Caco-2 (cell line): ENCODE measurements around the gene TOM1. TPM values are rescaled to one million over a fixed set of nuclear protein-coding genes. Genes with fewer than 3 reads are reported as not detected.
A peak's percentile ranks its signal among the peaks of the same experiment; 100 is the strongest.

Source experiments
- BruUV-seq: library from RNA; stranded (reverse); fragments of 400-500 nt; replicated peaks from 2 replicates; lab custom pipeline; 2021; lab: Mats Ljungman, UMichigan
- CTCF ChIA-PET: fragments of 300-600 bp; sonication (Branson Sonifier 250); formaldehyde crosslinking; loops from one replicate; lab custom pipeline; 2022; ENCODE audit warnings: antibody characterized with exemption; lab: Charles Lee
- POLR2A ChIA-PET: fragments of 300-600 bp; sonication (Branson Sonifier 250); formaldehyde crosslinking; loops from one replicate; lab custom pipeline; 2022; ENCODE audit warnings: antibody characterized with exemption; lab: Charles Lee
- DNase-seq, 2 experiments: peaks; one replicate each; pipeline versions ENCODE4 v3.0.0 to v3.0.0-alpha.2; 2020 to 2022
- H3K27me3 ChIP-seq: replicated peaks from 2 replicates; pipeline ENCODE4 v1.6.0; 2011; ENCODE audit warnings: low read length; ENCODE audit not compliant: control insufficient read depth, insufficient read depth
- H3K36me3 ChIP-seq: 2 replicates; pipeline ENCODE4 v1.5.1; 2011; ENCODE audit warnings: low read length; ENCODE audit not compliant: control insufficient read depth, insufficient read depth
- H3K4me1 ChIP-seq: fragments of 250-450 bp; sonication (Bioruptor Pico); 2 replicates; pipeline ENCODE4 v1.5.1; 2020; ENCODE audit warnings: mild to moderate bottlenecking
- H3K4me3 ChIP-seq: 2 replicates; pipeline ENCODE4 v1.5.1; 2011; ENCODE audit warnings: low read depth, mild to moderate bottlenecking, control low read depth, low read length
- H3K9me3 ChIP-seq: fragments of 250-450 bp; sonication (Bioruptor Pico); 2 replicates; pipeline ENCODE4 v1.5.1; 2020; ENCODE audit warnings: mild to moderate bottlenecking, moderate library complexity
- H3K27ac Mint-ChIP-seq: one replicate; pipeline ENCODE4 v1.8.0; 2022; ENCODE audit warnings: mixed read lengths; ENCODE audit not compliant: unreplicated experiment
- H3K27me3 Mint-ChIP-seq: one replicate; pipeline ENCODE4 v1.8.0; 2022; ENCODE audit warnings: mixed read lengths; ENCODE audit not compliant: insufficient read depth, unreplicated experiment
- H3K36me3 Mint-ChIP-seq: one replicate; pipeline ENCODE4 v1.8.0; 2022; ENCODE audit warnings: mild to moderate bottlenecking, mixed read lengths; ENCODE audit not compliant: insufficient read depth, unreplicated experiment
- H3K4me1 Mint-ChIP-seq: one replicate; pipeline ENCODE4 v1.8.0; 2022; ENCODE audit warnings: low read depth, mixed read lengths; ENCODE audit not compliant: unreplicated experiment
- H3K4me3 Mint-ChIP-seq: one replicate; pipeline ENCODE4 v1.8.0; 2022; ENCODE audit warnings: mild to moderate bottlenecking, moderate library complexity, mixed read lengths; ENCODE audit not compliant: unreplicated experiment
- H3K9me3 Mint-ChIP-seq: one replicate; pipeline ENCODE4 v1.8.0; 2022; ENCODE audit warnings: mixed read lengths; ENCODE audit not compliant: unreplicated experiment
- intact Hi-C: fragments of 100-400 bp; cut with micrococcal nuclease; formaldehyde crosslinking; loops from one replicate; pipeline ENCODE4 v1.10.0; 2022; ENCODE audit not compliant: unreplicated experiment
- total RNA-seq: library from RNA; stranded (reverse); gene quantifications from 2 replicates; pipeline ENCODE4 v1.2.3, GENCODE V29; 2022
- TF ChIP-seq, protein P1 (sequence below), 2 experiments: fragments of 200-600 bp in 1 of 2; IDR thresholded peaks; 1 replicate in 1 of 2; 2 replicates in 1 of 2; pipeline versions ENCODE4 v1.5.1 to v1.8.0; 2011 to 2022; ENCODE audit warnings: antibody characterized with exemption in 1 of 2, control low read depth in 1 of 2, inconsistent platforms in 1 of 2, low read depth in 1 of 2, low read length in 1 of 2, mild to moderate bottlenecking in 1 of 2, moderate library complexity in 1 of 2; ENCODE audit not compliant: insufficient read depth in 1 of 2, severe bottlenecking in 1 of 2, unreplicated experiment in 1 of 2

The TOM1 gene
- total RNA-seq, 1 experiment from 2014 or later = 47.4 TPM

DNA sequence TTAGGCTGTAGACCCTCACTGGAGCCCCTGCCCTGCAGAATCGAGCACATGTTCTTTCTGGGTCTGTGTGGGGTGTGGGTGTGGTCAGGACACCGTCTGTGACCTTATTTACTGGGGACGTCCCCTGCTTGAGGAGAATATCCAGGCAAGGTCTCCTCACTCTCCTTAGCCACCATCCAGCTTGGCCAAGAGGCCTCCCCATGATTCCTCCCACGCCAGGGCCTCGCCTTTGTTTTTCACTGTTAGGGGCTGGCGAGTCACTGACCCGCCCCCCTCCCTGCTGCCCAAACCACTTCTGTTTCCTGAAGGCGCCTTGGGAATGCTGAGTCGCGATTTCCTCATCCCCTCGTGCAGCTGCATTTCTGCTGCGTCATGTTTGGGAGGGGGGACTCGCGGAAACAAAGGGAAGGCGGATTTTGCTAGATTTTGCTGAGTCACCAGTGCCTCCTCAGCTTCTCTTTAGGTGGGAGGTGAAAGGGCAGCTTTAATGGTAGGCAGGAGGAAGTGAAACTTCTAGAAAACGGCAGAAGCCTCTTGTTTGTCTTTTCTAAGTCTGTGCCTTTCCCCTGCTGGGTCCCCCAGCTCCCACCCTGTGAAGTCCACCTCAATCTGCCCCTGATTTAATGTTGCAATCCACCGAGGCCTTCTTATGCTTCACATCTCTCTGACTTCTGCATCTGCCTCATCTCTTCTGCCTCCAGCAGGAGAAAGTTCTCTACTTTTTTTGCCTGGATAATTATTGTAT, 77.2 kb downstream of the TOM1 start:
- Histone ChIP-seq H3K27me3 (no peaks in the 10 kb centered on the region), H3K9me3 (no peaks in the 10 kb centered on the region), H3K4me3 (no peak overlapping the region), H3K4me1 (peaks cover 63% of the 10 kb centered on the region), H3K36me3 (no peaks in the 10 kb centered on the region; the same call in 1 of the 2 replicates)
- ChIA-PET CTCF (interaction anchor here (0.6 kb wide), 1 partner anchor 100 kb away, joined by 3 read pairs; no protein-coding TSS in a partner anchor), POLR2A (interaction anchor here (0.7 kb wide), 1 partner anchor 33 kb away, joined by 3 read pairs; no protein-coding TSS in a partner anchor)
- Mint-ChIP-seq H3K27me3 (no peaks in the 10 kb centered on the region), H3K4me3 (peak overlapping the region; percentile 68), H3K4me1 (peaks cover 57% of the 10 kb centered on the region), H3K36me3 (peaks cover 52% of the 10 kb centered on the region), H3K27ac (peak overlapping the region; percentile 96), H3K9me3 (no peaks in the 10 kb centered on the region)
- BruUV-seq = no TSS peak
- peak; percentile 95 to 97 for DNase-seq
- intact Hi-C loops = no loop called here
- TF ChIP-seq, protein P1, sequence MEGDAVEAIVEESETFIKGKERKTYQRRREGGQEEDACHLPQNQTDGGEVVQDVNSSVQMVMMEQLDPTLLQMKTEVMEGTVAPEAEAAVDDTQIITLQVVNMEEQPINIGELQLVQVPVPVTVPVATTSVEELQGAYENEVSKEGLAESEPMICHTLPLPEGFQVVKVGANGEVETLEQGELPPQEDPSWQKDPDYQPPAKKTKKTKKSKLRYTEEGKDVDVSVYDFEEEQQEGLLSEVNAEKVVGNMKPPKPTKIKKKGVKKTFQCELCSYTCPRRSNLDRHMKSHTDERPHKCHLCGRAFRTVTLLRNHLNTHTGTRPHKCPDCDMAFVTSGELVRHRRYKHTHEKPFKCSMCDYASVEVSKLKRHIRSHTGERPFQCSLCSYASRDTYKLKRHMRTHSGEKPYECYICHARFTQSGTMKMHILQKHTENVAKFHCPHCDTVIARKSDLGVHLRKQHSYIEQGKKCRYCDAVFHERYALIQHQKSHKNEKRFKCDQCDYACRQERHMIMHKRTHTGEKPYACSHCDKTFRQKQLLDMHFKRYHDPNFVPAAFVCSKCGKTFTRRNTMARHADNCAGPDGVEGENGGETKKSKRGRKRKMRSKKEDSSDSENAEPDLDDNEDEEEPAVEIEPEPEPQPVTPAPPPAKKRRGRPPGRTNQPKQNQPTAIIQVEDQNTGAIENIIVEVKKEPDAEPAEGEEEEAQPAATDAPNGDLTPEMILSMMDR (IDR thresholded peaks at IDR 0.05; ENCODE audit: insufficient read depth in 1 of 2, low read depth in 1 of 2, low read length in 1 of 2, severe bottlenecking in 1 of 2, unreplicated experiment in 1 of 2) = no peak

DNA sequence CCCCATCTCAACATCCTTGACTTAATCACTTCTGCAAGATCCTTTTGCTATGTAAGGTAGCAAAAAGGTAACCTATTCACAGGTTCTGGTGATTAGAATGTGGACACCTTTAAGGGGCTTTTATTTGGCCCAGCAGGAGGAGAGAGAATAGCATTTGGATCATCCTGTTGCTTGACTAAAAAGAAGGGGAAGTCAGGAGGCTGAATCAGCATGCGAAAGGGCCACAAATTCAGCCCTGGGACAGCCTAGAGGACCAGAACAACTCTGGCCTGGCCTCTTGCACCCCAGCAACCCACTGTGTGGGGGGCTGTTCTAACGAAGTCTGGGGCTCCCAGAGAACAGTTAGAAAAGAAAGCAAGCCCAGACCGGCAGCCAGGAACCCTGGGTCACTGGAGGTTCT, 78.0 kb downstream of the TOM1 start:
- TF ChIP-seq, protein P1 (IDR thresholded peaks at IDR 0.05; ENCODE audit: insufficient read depth in 1 of 2, low read depth in 1 of 2, low read length in 1 of 2, severe bottlenecking in 1 of 2, unreplicated experiment in 1 of 2) = no peak
- Mint-ChIP-seq H3K4me3 (peak overlapping the region; percentile 68), H3K27ac (peak overlapping the region; percentile 96), H3K4me1 (peaks cover 53% of the 10 kb centered on the region), H3K36me3 (peaks cover 54% of the 10 kb centered on the region), H3K9me3 (no peaks in the 10 kb centered on the region), H3K27me3 (no peaks in the 10 kb centered on the region)
- Histone ChIP-seq H3K4me1 (peaks cover 57% of the 10 kb centered on the region), H3K9me3 (no peaks in the 10 kb centered on the region), H3K36me3 (no peaks in the 10 kb centered on the region; the same call in 1 of the 2 replicates), H3K4me3 (no peak overlapping the region), H3K27me3 (no peaks in the 10 kb centered on the region)
- no peak for DNase-seq
- intact Hi-C loops = loop anchor here (2.0 kb wide), 1 partner anchor 21 kb away; no protein-coding TSS in a partner anchor
- no TSS peak for BruUV-seq
- CTCF ChIA-PET = no interaction called here
- POLR2A ChIA-PET = no interaction called here

DNA sequence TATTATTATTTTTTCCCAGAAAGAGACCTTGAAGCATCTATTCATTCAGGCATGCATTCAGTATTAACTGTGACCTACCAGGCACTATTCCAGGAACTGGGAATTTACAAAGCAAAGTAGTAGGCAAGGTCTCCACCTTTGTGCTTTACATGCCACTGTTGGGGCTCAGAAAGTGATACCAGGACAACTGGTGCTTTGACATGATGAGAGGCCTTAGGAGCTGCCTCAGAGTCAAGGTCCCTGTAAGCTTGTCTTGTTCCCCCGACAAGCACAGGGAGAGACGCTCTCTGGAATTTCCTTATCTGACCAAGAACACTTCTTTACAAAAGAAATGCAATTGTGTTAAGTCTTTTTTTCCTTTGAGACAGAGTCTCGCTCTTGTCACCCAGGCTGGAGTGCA, 78.9 kb downstream of the TOM1 start:
- H3K27me3 Mint-ChIP-seq = no peaks in the 10 kb centered on the region
- no peaks in the 10 kb centered on the region for H3K9me3 Mint-ChIP-seq
- peaks cover 52% of the 10 kb centered on the region for H3K4me1 Mint-ChIP-seq
- Histone ChIP-seq H3K36me3 (peaks cover 2% of the 10 kb centered on the region), H3K4me3 (peak overlapping the region; percentile 8; the same call in 1 of the 2 replicates), H3K27me3 (no peaks in the 10 kb centered on the region), H3K4me1 (peaks cover 52% of the 10 kb centered on the region), H3K9me3 (no peaks in the 10 kb centered on the region)
- ChIA-PET POLR2A (interaction anchor here (0.6 kb wide), 1 partner anchor 19 kb away, joined by 5 read pairs; no protein-coding TSS in a partner anchor), CTCF (interaction anchor here (1.2 kb wide), 1 partner anchor 9 kb away, joined by 4 read pairs; no protein-coding TSS in a partner anchor)
- TF ChIP-seq, protein P1 (IDR thresholded peaks at IDR 0.05; ENCODE audit: insufficient read depth in 1 of 2, low read depth in 1 of 2, low read length in 1 of 2, severe bottlenecking in 1 of 2, unreplicated experiment in 1 of 2) = no peak
- intact Hi-C loops = loop anchor here (1.0 to 2.0 kb wide), 2 partner anchors 11 to 20 kb away; no protein-coding TSS in a partner anchor
- H3K4me3 Mint-ChIP-seq = peak overlapping the region; percentile 94
- BruUV-seq = TSS peak; percentile 81
- DNase-seq = no peak
- peak overlapping the region; percentile 96 for H3K27ac Mint-ChIP-seq
- H3K36me3 Mint-ChIP-seq = peaks cover 62% of the 10 kb centered on the region
